Retina (tissue), 1 donor: ENCODE measurements around the gene CRX.
A peak's percentile ranks its signal among the peaks of the same experiment; 100 is the strongest.
"Not testable (repeated sequence)": the region's sequence is repeated elsewhere in the genome, so short reads cannot be mapped to it uniquely, and the experiment has no call there.

Experiments
- DNase-seq: peaks from one replicate; pipeline ENCODE4 v3.0.0-alpha.2; 2016

CRX gene

GRCh38 chr19:47821460-47822020, at the start of gene CRX:
CRX (plus strand) TSS chr19:47821937; CDS start chr19:47834444, 12,507 bp downstream.
- no peak for DNase-seq

- no peak for DNase-seq
Observed at GRCh38 chr19:47776568-47776967, 45.2 kb upstream of the CRX start.

DNA sequence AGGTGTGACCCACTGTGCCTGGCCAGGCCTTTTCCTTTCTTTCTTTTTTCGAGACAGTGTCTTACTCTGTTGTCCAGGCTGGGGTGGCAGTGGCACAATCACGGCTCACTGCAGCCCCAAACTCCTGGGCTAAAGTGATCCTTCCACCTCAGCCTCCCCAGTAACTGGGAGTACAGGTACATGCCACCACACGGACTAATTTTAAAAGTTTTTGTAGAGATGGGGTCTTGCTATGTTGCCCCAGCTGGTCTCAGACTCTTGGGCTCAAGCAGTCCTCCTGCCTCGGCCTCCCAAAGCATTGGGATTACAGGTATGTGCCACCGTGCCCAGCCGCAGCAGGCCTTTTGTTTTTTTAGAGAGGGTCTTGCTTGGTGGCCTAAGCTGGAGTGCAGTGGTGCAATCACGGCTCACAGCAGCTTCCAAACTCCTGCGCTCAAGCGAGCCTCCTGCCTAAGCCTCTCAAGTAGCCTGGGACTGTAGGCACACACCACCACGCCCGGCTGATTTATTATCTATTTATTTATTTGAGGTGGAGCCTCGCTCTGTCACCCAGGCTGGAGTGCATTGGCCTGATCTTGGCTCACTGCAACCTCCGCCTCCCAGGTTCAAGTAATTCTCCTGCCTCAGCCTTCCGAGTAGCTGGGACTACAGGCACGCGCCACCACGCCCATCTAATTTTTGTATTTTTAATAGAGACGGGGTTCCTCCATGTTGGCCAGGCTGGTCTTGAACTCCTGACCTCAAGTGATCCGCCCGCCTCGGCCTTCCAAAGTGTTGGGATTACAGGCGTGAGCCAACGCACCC, 44.3 kb upstream of the CRX start:
- not testable (repeated sequence) for DNase-seq

DNA sequence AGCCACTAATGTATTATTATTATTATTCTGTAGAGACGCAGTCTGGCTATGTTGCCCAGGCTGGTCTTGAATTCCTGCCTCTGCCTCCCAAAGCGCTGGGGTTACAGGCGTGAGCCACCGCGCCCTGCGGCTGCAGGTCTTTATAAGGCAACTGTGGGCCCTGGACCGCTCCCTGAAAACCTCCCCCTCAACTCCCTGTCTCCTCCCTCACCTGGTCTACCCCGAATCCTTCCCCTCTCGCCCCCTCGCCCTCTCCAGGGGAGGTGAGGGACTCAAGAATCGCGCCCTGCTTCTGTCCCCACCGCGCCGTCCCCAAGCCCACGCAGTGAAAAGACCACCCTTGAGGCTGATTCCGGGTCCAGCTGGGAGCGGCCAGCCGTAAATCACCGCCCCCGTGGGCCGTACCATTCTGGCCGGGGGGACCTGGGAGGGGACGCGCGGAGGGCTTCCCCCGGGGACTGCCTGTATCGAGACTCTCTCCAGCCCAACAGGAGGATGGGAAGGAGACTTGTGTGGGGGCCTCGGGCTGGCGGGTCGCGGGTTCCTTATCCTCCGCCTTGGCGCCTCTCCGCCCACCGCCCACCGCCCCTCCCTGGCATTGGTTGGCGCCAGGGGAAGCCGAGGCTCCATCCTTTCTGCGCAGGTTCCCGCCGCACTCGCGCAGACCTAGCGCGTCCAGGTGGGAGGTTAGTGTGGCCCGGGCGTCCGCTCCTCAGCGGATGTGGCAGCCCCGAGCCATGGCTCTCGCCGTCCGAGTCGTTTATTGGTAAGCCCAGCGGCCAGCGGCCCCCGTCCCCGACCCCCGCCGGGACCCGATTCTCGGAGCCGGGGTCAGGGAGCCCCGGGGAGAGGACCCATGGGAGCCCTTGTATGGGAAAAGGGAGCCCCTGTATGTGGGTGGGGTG, 43.4 kb upstream of the CRX start, which contains the start of gene SELENOW:
SELENOW (plus strand) TSS at position 655 of the 905 bp plus-strand sequence; CDS start at position 738, 83 bp downstream.
- peak; percentile 95 for DNase-seq

DNA sequence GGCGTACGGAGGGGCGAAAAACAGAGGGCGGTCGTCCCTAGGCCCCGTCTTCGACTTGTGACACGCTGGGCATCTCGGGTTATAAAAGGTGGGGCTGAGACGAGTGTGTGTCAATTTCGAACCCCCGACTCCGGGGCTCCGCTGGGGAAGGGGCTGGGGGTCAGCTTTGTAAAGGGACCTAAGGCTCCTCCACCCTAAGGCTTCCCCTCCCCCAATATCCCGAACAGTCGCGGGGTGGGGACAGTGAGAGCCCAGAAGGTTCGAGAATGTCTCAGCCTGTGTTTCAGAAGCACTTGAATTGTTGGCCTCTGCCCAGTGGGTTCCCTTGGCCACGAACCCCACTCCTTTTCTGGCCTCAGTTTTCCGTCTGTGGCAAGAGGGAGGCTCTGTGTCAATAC, 42.8 kb upstream of the CRX start:
- no peak for DNase-seq

DNA sequence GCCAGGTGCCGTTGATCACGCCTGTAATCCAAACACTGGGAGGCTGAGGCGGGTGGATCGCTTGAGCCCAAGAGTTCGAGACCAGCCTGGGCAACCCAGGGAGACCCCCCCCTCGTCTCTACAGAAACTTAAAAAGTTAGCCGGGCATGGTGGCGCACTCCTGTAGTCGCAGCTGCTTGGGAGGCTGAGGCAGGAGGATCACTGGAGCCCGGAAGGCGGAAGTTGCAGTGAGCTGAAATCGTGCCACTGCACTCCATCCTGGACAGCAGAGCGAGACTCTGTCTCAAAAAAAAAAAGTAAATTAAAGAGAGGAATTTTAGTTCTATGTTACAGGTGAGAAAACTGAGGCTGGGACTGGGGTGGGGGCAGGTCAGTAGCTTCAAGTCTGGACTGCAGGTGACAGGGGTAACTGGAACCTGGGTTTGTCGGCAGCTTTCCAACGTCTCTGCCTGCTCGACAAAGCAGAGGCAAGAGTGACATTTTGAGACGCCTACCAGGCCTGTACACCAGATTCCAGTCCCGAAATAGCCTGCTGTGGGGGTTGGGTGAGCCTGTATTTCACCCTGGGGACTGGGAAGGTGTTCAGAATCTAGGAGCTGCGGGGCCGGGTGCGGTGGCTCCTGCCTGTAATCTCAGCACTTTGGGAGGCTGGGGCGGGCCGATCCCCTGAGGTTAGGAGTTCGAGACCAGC, 42.1 kb upstream of the CRX start:
- DNase-seq = no peak

GRCh38 chr19:47780215-47780551, 41.6 kb upstream of the CRX start:
- DNase-seq = no peak

- DNase-seq = no peak
Observed at GRCh38 chr19:47781590-47782262, 40.0 kb upstream of the CRX start.

DNA sequence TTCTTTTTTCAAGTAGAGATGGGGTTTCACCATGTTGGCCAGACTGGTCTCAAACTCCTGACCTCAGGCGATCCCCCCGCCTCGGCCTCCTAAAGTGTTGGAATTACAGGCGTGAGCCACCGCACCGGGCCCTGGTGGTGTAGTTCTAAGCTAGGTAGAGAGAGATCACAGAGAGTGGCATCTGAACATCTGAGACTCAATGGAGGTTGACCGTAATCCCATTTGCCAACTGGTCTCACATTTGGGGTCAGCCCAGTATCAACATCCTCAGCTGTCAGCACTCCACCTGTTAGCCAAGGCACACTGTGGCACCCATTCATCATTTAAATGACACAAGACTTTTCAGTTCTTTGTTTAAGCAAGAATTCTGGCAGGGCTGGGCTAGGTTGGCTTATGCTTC, 35.2 kb upstream of the CRX start:
- no peak for DNase-seq

DNA sequence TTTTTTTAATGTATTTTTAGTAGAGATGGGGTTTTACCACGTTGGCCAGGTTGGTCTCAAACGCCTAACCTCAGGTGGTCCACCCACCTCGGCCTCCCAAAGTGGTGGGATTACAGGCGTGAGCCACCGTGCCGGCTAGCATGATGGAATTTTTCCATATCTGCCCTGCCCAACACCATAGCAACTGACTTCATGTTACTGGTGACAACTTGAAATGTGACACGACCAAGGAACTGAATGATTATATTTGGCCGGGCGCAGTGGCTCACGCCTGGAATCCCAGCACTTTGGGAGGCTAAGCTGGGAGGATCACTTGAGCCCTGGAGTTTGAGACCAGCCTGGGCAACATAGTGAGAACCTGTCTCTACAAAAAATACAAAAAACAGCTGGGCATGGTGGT, 34.4 kb upstream of the CRX start:
- not testable (repeated sequence) for DNase-seq

DNA sequence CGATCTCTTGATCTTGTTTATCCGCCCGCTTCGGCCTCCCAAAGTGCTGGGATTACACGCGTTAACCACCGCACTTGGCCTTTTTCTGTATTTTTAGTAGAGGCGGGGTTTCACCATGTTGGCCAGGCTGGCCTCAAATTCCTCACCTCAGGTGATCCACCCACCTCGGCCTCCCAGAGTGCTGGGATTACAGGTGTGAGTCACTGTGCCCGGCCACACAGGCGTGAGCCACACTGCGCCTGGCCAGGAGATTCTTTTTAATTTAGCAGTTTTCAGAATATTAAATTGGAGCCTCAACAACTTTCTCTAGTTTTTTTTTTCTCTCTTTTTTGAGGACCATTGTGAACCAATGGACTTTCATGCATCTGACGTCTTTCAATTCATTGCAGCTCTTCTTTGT, 31.9 kb upstream of the CRX start:
- DNase-seq = not testable (repeated sequence)

DNA sequence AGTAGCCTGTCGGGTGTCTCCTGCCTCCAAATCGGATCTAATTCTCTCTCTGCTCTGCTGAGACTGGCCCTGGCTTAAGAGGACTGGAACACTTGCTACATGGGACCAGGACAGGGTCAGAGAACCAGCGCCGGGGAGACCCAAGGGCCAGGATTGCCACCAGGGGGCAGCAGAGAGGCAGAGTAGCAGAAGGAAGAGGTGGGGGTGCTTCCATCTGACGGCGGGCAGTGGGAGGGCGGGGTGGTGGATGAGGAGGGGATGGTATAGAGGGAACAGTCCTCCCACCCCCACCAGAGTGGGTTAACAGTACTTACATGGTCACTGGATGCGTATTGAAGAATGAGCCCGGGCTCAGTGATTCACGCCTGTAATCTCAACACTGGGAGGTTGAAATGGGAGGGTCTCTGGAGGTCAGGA, 31.3 kb upstream of the CRX start:
- peak; percentile 83 for DNase-seq

- DNase-seq = no peak
Observed at GRCh38 chr19:47792616-47793015, 29.1 kb upstream of the CRX start.

GRCh38 chr19:47794526-47794925, 27.2 kb upstream of the CRX start:
- no peak for DNase-seq

GRCh38 chr19:47796785-47797184, 25.0 kb upstream of the CRX start:
- no peak for DNase-seq

- DNase-seq = no peak
Observed at GRCh38 chr19:47797996-47798903, 23.5 kb upstream of the CRX start.

DNA sequence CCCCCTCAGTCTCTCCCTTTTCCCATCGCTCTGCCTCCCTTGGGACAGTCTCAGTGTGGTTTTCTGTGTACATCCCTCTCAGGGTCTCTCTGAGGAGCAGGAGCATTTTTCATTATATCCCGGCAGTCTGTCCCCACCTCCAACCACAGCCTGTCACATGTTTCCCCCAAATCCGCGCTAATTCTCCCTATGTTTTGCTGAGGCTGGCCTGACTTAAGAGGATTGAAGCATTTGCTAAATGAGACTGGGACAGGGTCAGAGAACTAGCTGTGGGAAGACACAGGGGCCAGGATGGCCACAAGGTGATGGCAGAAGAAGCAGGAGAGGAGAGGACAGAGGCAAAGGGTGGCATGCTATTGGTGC, 22.9 kb upstream of the CRX start:
- DNase-seq = no peak

GRCh38 chr19:47801270-47801669, 20.5 kb upstream of the CRX start:
- no peak for DNase-seq

- DNase-seq = no peak
Observed at GRCh38 chr19:47802521-47803043, 19.2 kb upstream of the CRX start.

DNA sequence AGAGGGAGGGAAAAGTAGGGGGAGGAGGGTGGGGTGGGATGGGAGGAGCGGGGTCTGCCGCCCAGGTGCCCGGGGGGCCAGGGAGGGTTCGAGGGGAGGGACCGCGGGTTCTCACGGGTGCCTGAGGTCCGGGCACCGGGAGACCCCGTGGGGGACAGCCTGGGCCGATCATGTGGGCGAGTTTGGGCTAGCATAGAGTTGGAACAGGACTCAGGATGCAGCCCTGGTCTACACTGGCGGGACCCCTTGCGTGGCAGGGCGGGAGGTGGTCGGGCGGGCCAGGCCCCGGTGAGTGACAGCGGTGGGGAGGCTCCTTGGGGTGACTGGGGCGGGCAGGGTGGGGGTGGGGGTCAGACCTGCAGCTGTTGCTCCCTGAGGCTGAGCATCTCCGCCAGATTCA, 18.6 kb upstream of the CRX start:
- not testable (repeated sequence) for DNase-seq

DNA sequence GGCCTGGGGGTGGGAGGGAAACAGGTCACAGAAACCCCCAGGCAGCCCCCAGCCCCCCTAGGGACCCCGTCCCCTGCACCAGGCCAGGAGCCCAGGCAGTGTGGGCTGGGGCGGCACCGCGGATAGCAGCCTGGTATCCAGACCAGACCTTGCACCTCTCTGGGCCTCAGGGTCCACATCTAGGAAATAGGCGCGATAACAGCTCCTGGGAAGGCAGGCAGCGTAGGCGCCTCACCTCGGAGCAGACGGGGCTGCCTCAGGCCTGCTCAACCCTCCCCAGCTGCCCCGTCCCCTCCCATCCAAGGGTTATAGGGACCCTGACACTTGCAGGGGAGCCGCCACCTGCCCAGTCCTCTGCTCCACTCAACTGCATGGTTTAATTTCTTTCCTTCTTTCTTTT, 18.1 kb upstream of the CRX start:
- DNase-seq = not testable (repeated sequence)
